Neuronal stem cell (in vitro differentiated cells): ENCODE data around the gene NHS.

Experiments used
- DNase-seq: peaks from one replicate; pipeline ENCODE4 v3.0.0-alpha.2; 2013; ENCODE audit warnings: low spot score
- H2AFZ ChIP-seq: one replicate; pipeline ENCODE4 v1.6.1; 2013; ENCODE audit warnings: mild to moderate bottlenecking, low read length, inconsistent platforms
- H2AK5ac ChIP-seq: 2 replicates; pipeline ENCODE4 v1.6.1; 2013; ENCODE audit warnings: low read depth, mild to moderate bottlenecking, inconsistent platforms, low read length, moderate library complexity, mixed read lengths
- H2BK120ac ChIP-seq: 2 replicates; pipeline ENCODE4 v1.6.1; 2013; ENCODE audit warnings: low read depth, mild to moderate bottlenecking, inconsistent platforms, low read length, moderate library complexity, mixed read lengths
- H2BK12ac ChIP-seq: one replicate; pipeline ENCODE4 v1.6.1; 2013; ENCODE audit warnings: low read length, inconsistent platforms
- H2BK15ac ChIP-seq: 2 replicates; pipeline ENCODE4 v1.6.1; 2013; ENCODE audit warnings: mild to moderate bottlenecking, low read length, inconsistent platforms, mixed read lengths
- H2BK5ac ChIP-seq: one replicate; pipeline ENCODE4 v1.6.1; 2013; ENCODE audit warnings: inconsistent platforms, mild to moderate bottlenecking, low read length, moderate library complexity
- H3K14ac ChIP-seq: one replicate; pipeline ENCODE4 v1.6.1; 2013; ENCODE audit warnings: low read length, inconsistent platforms
- H3K18ac ChIP-seq: 2 replicates; pipeline ENCODE4 v1.6.1; 2013; ENCODE audit warnings: low read length, inconsistent platforms
- H3K23ac ChIP-seq: 2 replicates; pipeline ENCODE4 v1.6.1; 2013; ENCODE audit warnings: low read depth, mild to moderate bottlenecking, mixed read lengths, low read length, inconsistent platforms; ENCODE audit not compliant: poor library complexity
- H3K27ac ChIP-seq: replicated peaks from 3 replicates; pipeline ENCODE4 v1.5.1; 2013; ENCODE audit warnings: low read length, inconsistent platforms
- H3K27me3 ChIP-seq, 3 experiments: 2 replicates each; pipeline ENCODE4 v1.6.1; 2013; ENCODE audit warnings: low read length in 3 of 3, mild to moderate bottlenecking in 2 of 3, inconsistent platforms in 1 of 3, low read depth in 1 of 3, mixed read lengths in 1 of 3, moderate library complexity in 1 of 3; ENCODE audit not compliant: control insufficient read depth in 3 of 3, insufficient read depth in 3 of 3
- H3K36me3 ChIP-seq, 2 donors: replicated peaks in 1 of 2; 2 replicates each; pipeline ENCODE4 v1.6.1; 2013; ENCODE audit warnings: low read length in 2 of 2; ENCODE audit not compliant: control insufficient read depth in 2 of 2, insufficient read depth in 2 of 2
- H3K4ac ChIP-seq: 2 replicates; pipeline ENCODE4 v1.6.1; 2013; ENCODE audit warnings: inconsistent platforms, mild to moderate bottlenecking, low read length, moderate library complexity
- H3K4me1 ChIP-seq, 2 donors: 1 replicate in 1 of 2; 2 replicates in 1 of 2; pipeline ENCODE4 v1.6.1; 2013; ENCODE audit warnings: low read length in 2 of 2, low read depth in 1 of 2; ENCODE audit not compliant: control insufficient read depth in 2 of 2, insufficient read depth in 1 of 2
- H3K4me2 ChIP-seq: one replicate; pipeline ENCODE4 v1.6.1; 2013; ENCODE audit warnings: mild to moderate bottlenecking, low read length, inconsistent platforms; ENCODE audit not compliant: insufficient read depth, poor library complexity, severe bottlenecking
- H3K4me3 ChIP-seq, 2 donors: 2 replicates each; pipeline ENCODE4 v1.5.1; 2013; ENCODE audit warnings: low read length in 2 of 2, mild to moderate bottlenecking in 2 of 2, inconsistent platforms in 1 of 2, moderate library complexity in 1 of 2
- H3K79me1 ChIP-seq: one replicate; pipeline ENCODE4 v1.6.1; 2013; ENCODE audit warnings: low read depth, mild to moderate bottlenecking, inconsistent platforms, low read length, moderate library complexity
- H3K9ac ChIP-seq: one replicate; pipeline ENCODE4 v1.6.1; 2013; ENCODE audit warnings: mild to moderate bottlenecking, low read depth, low read length, inconsistent platforms; ENCODE audit not compliant: poor library complexity
- H3K9me3 ChIP-seq, 2 donors: replicated peaks in 1 of 2; 2 replicates each; pipeline versions ENCODE3 to v1.6.1; 2013; ENCODE audit warnings: low read length in 2 of 2, mild to moderate bottlenecking in 2 of 2, inconsistent platforms in 1 of 2, low read depth in 1 of 2, mixed read lengths in 1 of 2, moderate library complexity in 1 of 2; ENCODE audit not compliant: control insufficient read depth in 2 of 2, insufficient read depth in 1 of 2
- H4K8ac ChIP-seq: one replicate; pipeline ENCODE4 v1.6.1; 2013; ENCODE audit warnings: low read depth, mild to moderate bottlenecking, inconsistent platforms, low read length, moderate library complexity
- H4K91ac ChIP-seq: one replicate; pipeline ENCODE4 v1.6.1; 2013; ENCODE audit warnings: low read length, low read depth, mild to moderate bottlenecking, inconsistent platforms; ENCODE audit not compliant: poor library complexity
- WGBS, 2 donors: extraction: QIAGEN DNeasy Blood & Tissue Kit; methylation state at CpG; one replicate each; pipeline ENCODE4 v1.1.7; 2013; ENCODE audit warnings: missing lambda C conversion rate in 2 of 2, mixed read lengths in 1 of 2; ENCODE audit not compliant: insufficient read length in 2 of 2, insufficient replicate concordance in 1 of 2; ENCODE audit errors: extremely low coverage in 2 of 2; 5-methylcytosine and 5-hydroxymethylcytosine counted together

Gene NHS

DNA sequence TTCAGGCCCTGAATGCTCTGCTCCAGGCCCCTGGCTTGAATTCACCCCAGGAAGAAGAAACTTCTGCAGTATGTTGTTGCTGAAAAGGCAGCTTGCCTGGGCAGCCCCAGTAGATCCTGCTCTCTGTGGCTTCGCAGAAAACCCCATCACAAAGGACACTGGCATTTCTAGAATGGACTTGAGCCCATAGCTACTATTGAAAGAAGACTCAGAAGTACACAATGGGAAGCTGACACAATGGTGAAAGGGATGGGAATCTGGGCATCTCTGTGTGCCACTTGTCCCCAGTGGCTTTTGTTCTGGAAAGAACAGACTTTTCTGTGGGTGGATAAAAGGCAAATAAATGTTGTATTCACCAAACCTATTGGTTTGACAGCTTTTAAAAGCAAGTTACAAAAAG, 294.9 kb downstream of the NHS start:
- Histone ChIP-seq H2BK5ac (no peak overlapping the region), H2AFZ (no peak overlapping the region), H3K14ac (no peak overlapping the region)

DNA sequence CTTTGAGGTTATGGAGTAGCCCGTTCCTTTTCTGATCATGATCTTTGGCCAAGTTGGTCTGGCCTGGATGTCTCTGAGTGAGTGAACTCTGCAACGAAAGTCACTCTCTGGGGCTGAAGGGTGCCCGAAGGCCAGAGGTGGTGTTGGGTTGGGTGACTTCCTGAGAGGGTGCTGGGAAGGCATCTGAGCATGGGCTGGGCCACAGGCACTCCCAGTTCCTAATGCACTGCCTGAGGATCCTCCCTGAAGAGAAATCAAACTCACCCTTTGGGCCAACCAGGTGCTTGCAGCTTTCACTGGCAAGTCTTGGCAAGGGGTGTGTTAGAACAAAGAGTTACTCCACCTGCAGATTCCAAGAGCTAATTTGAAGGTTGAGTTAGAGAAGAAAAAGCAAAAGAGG, 295.9 kb downstream of the NHS start:
- no peaks in the 10 kb centered on the region for H3K27me3 ChIP-seq
- H2AK5ac ChIP-seq: no peak overlapping the region
- H3K4me1 ChIP-seq: peaks cover 2 to 3% of the 10 kb centered on the region in 2 donors
- H4K8ac ChIP-seq: no peak overlapping the region
- H3K27ac ChIP-seq: no peak overlapping the region
- no peaks in the 10 kb centered on the region for H3K79me1 ChIP-seq
- no peak overlapping the region for H3K4me2 ChIP-seq
- no peak overlapping the region for H3K4me3 ChIP-seq
- H3K18ac ChIP-seq: no peak overlapping the region
- no peak overlapping the region for H2BK12ac ChIP-seq
- no peak for DNase-seq
- H2AFZ ChIP-seq: no peak overlapping the region
- no CpG with 5 or more reads among the region's 3 CpGs for WGBS, 2 donors
- H2BK5ac ChIP-seq: no peak overlapping the region
- no peak overlapping the region for H3K14ac ChIP-seq
- H3K9ac ChIP-seq: no peak overlapping the region
- peaks cover 0 to 3% of the 10 kb centered on the region in 2 donors for H3K9me3 ChIP-seq
- no peak overlapping the region for H2BK15ac ChIP-seq
- H3K4ac ChIP-seq: no peak overlapping the region
- no peak overlapping the region for H2BK120ac ChIP-seq
- H4K91ac ChIP-seq: no peak overlapping the region
- no peaks in the 10 kb centered on the region for H3K36me3 ChIP-seq
- no peak overlapping the region for H3K23ac ChIP-seq

More for the DNA sequence above, 294.9 kb downstream of the NHS start:
- Histone ChIP-seq H3K4me3 (no peak overlapping the region), H3K4me2 (no peak overlapping the region), H4K8ac (no peak overlapping the region), H2BK120ac (no peak overlapping the region), H3K79me1 (no peaks in the 10 kb centered on the region), H3K18ac (no peak overlapping the region), H3K27ac (no peak overlapping the region), H2BK12ac (no peak overlapping the region), H3K4ac (no peak overlapping the region), H3K27me3 (no peaks in the 10 kb centered on the region), H3K23ac (no peak overlapping the region), H2AK5ac (no peak overlapping the region), H4K91ac (no peak overlapping the region), H3K9me3 (peaks cover 0 to 3% of the 10 kb centered on the region in 2 donors), H3K4me1 (peaks cover 2 to 3% of the 10 kb centered on the region in 2 donors), H3K9ac (no peak overlapping the region), H3K36me3 (no peaks in the 10 kb centered on the region), H2BK15ac (no peak overlapping the region)
- no peak for DNase-seq
- WGBS, 2 donors: no CpG with 5 or more reads among the region's 1 CpG

DNA sequence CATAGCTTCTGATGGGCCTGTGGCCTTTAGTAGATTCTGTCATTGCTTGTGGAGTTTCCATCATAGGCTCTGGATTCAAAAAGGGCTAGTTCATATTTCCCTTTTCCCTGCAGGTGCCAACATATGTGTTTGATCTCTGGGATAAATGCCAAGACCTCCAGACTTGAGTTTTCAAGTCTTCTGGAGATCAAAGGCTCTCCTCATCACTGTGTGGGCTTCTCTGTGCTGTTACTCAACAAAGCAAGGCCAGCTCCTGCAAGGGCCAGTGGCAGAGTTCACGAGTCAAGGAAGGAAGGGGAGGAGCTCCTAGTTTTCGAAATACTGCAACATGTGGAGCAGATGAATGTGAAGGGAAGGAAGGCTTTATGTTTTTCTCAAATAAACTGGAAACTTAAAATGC, 299.6 kb downstream of the NHS start:
- Histone ChIP-seq H3K79me1 (no peaks in the 10 kb centered on the region), H4K8ac (no peak overlapping the region), H3K4ac (no peak overlapping the region), H2BK12ac (no peak overlapping the region), H3K27me3 (no peaks in the 10 kb centered on the region), H3K4me2 (no peak overlapping the region), H3K18ac (no peak overlapping the region), H3K36me3 (no peaks in the 10 kb centered on the region), H3K4me1 (peaks cover 2 to 3% of the 10 kb centered on the region in 2 donors), H2BK15ac (no peak overlapping the region), H2BK120ac (no peak overlapping the region), H3K27ac (no peak overlapping the region), H2AK5ac (no peak overlapping the region), H3K14ac (no peak overlapping the region), H3K4me3 (no peak overlapping the region), H3K9me3 (no peaks in the 10 kb centered on the region), H3K23ac (no peak overlapping the region), H2BK5ac (no peak overlapping the region), H2AFZ (no peak overlapping the region), H3K9ac (no peak overlapping the region), H4K91ac (no peak overlapping the region)
- WGBS, 2 donors: no CpG with 5 or more reads among the region's 2 CpGs
- no peak for DNase-seq

DNA sequence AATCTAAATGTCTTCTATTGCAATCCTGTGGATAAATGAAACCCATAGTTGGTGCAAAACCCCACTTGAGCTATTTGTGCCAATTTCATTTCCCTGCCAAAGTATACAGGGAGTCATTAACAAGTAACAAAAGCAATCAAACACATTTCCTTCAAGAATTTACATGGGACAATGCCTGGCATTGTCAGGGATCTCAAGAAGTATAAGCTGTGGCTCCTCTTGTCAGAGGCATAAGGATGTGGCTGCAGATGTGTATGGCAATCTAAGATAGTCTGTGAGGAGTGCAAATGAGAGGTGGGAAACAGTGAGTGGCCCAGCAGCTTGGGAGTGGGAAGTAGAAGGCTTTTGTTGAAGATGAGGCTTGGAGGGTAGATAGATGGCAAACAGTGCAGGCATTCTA, 304.3 kb downstream of the NHS start:
- Histone ChIP-seq H3K4me1 (no peaks in the 10 kb centered on the region), H3K4me2 (no peak overlapping the region), H3K79me1 (no peaks in the 10 kb centered on the region), H3K36me3 (no peaks in the 10 kb centered on the region), H2BK120ac (no peak overlapping the region), H4K8ac (no peak overlapping the region), H4K91ac (no peak overlapping the region), H2BK5ac (no peak overlapping the region), H3K9me3 (no peaks in the 10 kb centered on the region), H3K27ac (no peak overlapping the region), H3K27me3 (no peaks in the 10 kb centered on the region), H2BK15ac (no peak overlapping the region), H2BK12ac (no peak overlapping the region), H2AFZ (no peak overlapping the region), H3K9ac (no peak overlapping the region), H3K4ac (no peak overlapping the region), H2AK5ac (no peak overlapping the region), H3K14ac (no peak overlapping the region), H3K23ac (no peak overlapping the region), H3K18ac (no peak overlapping the region), H3K4me3 (no peak overlapping the region)
- DNase-seq: no peak
